Islet precursor cell (in vitro differentiated cells): Measurements from ENCODE around the gene CTNNA3.
"Not testable (repeated sequence)": the region's sequence is repeated elsewhere in the genome, so short reads cannot be mapped to it uniquely, and the experiment has no call there.

Experiments used
- DNase-seq: peaks from one replicate; pipeline ENCODE4 v3.0.0-alpha.2; 2018

The CTNNA3 gene

GRCh38 chr10:66472156-66472555 lies 1223.8 kb downstream of the CTNNA3 start:
- no peak for DNase-seq

- DNase-seq: no peak
These were observed 1229.0 kb downstream of the CTNNA3 start for GRCh38 chr10:66467042-66467441.

- no peak for DNase-seq
These were observed 1229.4 kb downstream of the CTNNA3 start for GRCh38 chr10:66466622-66467021.

GRCh38 chr10:66463611-66464010 lies 1232.4 kb downstream of the CTNNA3 start:
- no peak for DNase-seq

- no peak for DNase-seq
These were observed 1238.4 kb downstream of the CTNNA3 start for GRCh38 chr10:66457629-66458028.

DNA sequence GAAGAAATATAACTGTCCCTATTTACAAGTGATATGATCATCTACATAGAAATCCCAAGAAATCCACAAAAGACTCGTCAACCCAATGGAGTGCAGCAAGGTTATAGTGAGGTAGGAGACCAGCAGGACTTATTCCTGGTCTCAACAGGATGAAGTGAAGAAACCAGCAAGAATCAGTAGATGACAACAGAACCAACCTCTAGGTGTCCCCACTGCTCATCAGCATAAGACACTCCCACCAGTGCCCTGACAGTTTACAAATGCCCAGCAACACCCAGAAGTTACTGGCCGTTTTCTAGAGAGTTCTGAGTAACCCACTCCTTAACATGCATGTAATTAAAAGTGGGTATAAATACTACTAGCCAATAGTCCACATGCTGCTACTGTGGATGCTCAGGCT lies 1240.7 kb downstream of the CTNNA3 start:
- no peak for DNase-seq

DNA sequence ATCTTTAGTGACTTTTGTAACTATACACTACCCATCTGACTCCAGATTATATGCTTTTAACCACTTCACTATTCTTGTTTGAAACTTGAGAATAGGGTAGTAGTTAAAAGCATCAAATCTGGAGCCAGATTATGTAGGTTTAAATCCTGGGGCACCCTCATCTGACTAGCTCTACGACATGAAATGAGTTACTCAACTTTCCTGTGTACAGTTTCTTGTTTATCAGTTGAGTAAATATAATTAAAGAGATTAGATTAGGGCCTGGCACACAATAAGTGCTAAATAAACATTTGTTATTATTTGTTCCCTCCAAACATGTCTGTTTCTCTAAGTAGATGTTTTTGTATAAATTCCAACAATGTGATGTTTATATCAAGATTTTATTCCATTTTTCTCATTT lies 1255.4 kb downstream of the CTNNA3 start:
- DNase-seq: no peak

GRCh38 chr10:66414943-66415342 lies 1281.1 kb downstream of the CTNNA3 start:
- no peak for DNase-seq

- DNase-seq: no peak
These were observed 1290.4 kb downstream of the CTNNA3 start for GRCh38 chr10:66405566-66405965.

DNA sequence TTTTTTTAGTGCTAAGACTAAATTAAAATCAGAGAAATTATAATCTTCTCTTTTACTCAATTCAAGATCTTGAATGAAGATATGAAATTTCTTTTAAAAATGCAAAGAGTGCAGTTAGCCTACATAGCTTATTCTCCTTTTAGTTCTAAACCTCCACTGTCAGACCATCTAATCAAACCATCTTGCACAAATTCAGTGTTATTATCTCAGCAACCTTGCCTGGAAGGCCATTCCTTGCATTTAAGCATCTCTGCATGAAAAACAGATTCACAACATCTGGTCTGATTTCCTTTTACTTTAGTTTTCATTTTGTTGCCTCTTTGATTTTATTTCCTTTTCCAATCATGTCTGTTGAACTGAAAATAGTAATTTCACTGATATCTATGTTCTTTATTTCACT lies 1297.3 kb downstream of the CTNNA3 start:
- DNase-seq: no peak

- no peak for DNase-seq
These were observed 1301.5 kb downstream of the CTNNA3 start for GRCh38 chr10:66394342-66395063.

DNA sequence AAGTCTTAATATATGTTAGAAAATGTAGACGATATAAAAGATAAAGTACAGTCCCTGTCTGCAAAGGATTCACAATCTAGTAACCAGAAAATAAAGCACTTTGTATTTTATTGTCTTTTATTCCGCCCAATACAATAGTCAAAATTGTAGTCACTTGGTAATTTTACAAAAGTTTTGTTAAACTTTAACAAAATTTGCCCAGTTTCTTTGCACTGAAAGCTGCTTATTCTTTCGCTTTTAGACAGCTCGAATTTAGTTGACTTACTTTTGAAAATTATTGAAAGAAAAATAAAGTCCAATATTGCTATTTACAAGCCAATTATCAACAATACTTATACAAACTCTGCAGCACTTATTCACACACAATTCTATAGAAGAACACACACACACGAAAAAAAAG lies 1305.1 kb downstream of the CTNNA3 start:
- DNase-seq: no peak

- DNase-seq: no peak
These were observed 1315.0 kb downstream of the CTNNA3 start for GRCh38 chr10:66381045-66381444.

- DNase-seq: no peak
These were observed 1317.7 kb downstream of the CTNNA3 start for GRCh38 chr10:66378117-66378876.

- DNase-seq: no peak
These were observed 1327.8 kb downstream of the CTNNA3 start for GRCh38 chr10:66368146-66368545.

DNA sequence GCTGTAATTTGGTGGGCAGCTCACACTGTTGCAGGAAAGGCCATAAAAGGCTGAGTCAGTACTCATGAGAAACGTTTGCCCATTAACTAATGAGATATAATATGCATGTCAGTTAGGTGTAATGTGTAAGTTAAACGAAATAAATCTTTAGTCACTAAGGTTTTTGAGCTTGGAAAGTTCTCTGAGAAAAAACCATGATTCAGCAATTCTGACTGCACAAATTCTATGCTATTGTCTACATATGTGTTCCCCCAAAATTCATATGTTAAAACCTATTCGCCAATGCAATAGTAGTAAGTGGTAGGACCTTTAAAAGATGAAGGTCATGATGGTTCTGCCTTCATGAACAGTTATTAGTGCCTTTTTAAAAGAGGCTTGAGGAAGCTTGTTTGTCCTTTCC lies 1329.8 kb downstream of the CTNNA3 start:
- DNase-seq: no peak

GRCh38 chr10:66365686-66366085 lies 1330.3 kb downstream of the CTNNA3 start:
- DNase-seq: no peak

DNA sequence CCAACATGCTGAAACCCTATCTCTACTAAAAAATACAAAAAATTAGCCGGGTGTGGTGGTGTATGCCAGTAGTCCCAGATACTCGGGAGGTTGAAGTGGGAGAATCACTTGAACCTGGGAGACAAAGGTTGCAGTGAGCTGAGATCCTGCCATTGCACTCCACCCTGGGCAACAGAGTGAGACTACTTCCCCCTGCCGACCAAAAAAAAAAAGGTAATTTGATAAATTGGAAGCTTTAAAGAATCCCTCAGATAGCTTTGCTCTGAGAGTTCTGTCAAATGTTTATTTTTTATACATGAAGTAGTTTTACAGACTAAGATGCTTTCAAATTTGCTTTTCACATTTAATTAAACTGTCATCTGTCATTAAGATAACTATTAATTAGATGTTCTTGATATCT lies 1333.5 kb downstream of the CTNNA3 start:
- no peak for DNase-seq

- not testable (repeated sequence) for DNase-seq
These were observed 1342.2 kb downstream of the CTNNA3 start for GRCh38 chr10:66353822-66354221.

DNA sequence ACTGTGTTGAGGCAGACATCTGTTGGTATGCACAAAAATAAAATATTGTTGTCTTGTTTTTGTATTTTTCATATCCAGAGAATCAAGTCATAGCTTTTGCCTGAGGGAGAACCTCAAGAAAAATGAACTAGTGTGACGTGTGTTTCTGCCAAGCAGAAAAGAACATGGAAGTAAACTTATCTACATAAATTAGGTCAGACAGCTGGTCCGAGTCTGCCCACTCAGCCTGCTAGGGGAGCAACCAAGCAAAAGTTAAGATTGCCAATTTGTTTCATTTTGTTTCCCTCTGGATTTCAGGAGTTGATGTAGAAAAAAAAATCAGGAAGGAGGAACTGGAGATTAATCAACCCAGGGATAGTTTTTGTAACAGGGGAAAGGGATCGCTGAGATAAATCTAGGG lies 1342.6 kb downstream of the CTNNA3 start:
- DNase-seq: no peak

GRCh38 chr10:66350622-66351399 lies 1345.2 kb downstream of the CTNNA3 start:
- DNase-seq: no peak

DNA sequence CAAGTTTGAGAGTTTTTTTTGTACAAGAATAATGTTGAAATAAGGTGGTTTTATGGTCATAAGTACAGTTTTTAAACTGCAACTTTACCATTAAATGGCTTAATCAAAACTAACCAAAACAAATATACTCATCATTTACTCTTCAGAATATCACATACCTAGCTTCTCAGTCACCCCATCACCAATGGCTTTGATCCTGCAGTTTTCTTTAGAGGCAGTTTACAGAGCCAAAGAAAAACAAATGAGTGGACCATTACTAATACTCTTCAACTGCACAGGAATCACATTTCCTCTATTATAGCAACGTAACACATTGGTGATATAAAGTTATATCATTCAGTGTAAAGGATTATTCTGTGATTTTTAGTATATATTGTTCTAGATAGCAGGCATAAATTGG lies 1346.3 kb downstream of the CTNNA3 start:
- DNase-seq: no peak

- no peak for DNase-seq
These were observed 1346.9 kb downstream of the CTNNA3 start for GRCh38 chr10:66349076-66349475.

DNA sequence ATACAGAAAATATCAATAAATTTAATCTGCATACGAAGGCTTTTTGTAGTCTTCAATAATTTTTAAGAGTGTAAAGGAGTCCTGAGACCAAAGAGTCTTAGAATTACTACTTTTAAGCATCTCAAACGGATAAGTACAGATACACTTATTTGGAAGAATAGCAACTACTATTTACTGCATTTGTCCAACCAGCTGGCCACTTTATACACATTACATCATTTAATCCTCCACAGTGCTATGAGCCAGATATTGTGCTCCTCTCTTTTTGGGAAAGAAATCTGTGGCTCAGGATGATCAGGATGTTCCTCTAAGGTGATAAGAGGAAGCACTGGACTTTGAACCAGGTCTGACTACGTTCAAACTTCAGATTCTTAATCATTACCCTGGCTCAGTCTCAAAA lies 1358.8 kb downstream of the CTNNA3 start:
- no peak for DNase-seq
